ENCODE measurements around the gene RPL41.
A peak's percentile ranks its signal among the peaks of the same experiment; 100 is the strongest.
"Not testable (repeated sequence)": the region's sequence is repeated elsewhere in the genome, so short reads cannot be mapped to it uniquely, and the experiment has no call there.

RPL41 gene

DNA sequence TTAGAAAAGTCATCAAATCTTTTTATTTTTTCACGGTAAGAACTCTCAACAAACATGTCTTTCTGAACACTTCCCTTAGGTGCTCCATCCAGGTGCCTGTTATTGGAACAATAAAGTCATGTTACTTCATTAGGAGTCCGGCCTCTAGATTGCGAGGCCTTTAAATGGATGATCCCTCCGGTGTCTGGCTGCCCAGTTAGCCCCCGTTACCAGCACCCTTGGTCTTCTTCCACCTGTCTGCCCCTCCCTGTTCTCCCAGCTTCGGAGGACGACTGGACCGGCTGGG, 12.7 kb upstream of the RPL41 start:
- no peak for DNase-seq

DNA sequence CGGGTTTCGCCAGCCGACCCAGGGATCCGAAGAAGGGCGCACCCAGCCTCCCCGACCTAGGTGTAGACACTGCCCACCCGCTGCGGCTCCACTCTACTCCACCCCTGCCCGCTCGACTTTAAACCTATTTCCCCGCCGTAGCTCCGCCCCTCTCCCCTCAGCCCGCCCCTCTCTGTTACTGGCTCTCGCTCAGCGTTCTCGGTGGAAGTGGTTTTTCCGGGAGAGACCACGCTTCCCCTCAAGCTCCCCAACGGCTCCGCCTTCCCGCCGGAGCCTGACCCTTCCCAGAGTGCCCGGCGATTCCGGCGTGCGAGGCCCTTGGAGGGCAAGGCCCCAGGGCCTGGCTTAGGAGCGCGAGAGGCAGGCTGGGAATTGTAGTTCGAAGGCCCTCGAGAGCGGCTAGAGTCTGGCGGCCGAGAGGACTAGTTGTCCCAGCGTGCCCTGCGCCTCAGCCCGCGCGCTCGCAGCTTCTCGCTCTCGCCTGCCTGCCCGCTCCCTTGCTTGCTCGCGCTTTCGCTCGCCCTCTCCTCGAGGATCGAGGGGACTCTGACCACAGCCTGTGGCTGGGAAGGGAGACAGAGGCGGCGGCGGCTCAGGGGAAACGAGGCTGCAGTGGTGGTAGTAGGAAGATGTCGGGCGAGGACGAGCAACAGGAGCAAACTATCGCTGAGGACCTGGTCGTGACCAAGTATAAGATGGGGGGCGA, 12.2 kb upstream of the RPL41 start, which contains the start of gene PA2G4:
Gene PA2G4 (plus strand): TSS at position 451 of the 706 bp plus-strand sequence. CDS start 179 bp downstream, at position 630.
- peak; percentile 94 for DNase-seq

DNA sequence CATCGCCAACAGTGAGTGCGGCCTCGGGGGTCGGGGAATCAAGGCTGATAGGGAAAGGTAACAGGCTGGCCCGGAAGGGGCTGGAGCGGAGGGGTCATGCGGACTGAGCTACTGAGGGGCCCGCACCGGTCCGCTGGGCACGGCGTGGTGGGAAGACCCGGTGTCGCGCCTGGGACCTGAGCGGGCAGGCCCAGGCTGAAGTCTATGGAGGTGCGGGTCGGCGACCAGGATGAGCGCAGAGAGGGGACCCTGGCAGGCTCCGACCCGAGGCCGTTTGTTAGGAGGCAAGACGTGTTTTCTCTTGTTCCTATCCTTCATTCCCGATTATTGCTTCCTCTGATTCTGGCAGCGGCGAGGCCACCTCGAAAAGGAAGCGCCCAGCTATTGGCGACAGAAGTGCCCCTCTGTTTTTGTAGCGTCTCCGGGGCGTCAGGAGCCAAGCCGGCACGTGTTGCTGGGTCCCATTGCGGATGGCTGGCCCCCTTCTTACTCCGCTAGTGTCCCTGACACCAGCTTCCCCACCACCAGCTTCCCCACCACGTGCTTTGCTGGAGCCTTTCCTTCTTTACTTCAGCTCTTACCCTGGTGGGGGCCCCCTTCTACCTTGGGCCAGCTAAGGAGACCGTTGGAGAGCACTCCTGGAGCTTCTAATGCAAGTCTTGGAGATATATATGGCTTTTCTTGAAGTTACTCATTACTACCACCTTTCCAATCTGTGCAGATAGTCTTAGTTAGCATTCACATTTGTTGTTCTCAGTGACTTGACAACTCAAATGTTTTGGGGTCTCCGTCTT, 11.4 kb upstream of the RPL41 start:
- no peak for DNase-seq

DNA sequence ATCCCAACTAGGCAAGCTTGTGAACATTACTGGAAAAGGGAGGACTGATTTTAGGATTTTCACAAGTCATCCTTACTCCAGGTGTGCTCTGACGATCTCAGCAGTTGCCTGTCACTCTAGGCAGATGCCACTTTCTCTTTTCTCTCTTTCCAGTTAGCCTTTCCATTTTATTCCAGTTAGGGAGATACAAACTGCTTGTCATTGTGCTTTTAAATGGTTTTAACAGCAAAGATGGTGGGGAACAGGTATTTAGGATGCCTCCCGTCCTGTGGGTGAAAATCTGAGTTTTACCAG, 10.9 kb upstream of the RPL41 start:
- DNase-seq, result no peak

DNA sequence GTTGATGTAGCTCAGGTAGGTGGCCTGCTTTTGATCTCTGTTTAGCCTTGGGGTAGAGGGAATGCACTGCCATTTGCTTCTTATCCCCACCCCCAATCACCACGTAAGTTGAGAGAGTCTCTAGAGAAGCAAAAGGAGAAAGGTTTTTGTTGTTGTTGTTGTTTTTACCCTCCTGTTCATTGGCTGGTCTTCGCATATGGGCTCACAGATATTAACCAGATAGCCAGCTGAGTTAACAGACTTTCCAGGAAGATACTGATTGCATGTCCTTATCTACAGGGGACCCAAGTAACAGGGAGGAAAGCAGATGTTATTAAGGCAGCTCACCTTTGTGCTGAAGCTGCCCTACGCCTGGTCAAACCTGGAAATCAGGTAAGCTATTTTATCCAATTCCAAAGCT, 9.2 kb upstream of the RPL41 start:
- no peak for DNase-seq

DNA sequence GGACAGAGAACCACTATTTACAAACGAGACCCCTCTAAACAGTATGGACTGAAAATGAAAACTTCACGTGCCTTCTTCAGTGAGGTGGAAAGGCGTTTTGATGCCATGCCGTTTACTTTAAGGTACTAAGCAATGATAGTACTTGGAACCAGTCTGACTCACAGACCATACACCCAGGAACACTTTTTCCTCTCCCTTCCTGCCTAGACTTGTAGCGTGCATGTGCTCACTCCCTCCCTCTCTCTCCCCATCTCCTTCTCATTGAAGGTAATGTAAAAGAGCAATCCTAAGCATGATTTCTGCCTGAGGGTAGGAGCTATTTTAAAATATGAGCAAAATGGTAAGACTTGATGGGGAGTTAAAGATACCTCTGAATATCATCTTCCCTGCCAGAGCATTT, 5.9 kb upstream of the RPL41 start:
- no peak for DNase-seq

DNA sequence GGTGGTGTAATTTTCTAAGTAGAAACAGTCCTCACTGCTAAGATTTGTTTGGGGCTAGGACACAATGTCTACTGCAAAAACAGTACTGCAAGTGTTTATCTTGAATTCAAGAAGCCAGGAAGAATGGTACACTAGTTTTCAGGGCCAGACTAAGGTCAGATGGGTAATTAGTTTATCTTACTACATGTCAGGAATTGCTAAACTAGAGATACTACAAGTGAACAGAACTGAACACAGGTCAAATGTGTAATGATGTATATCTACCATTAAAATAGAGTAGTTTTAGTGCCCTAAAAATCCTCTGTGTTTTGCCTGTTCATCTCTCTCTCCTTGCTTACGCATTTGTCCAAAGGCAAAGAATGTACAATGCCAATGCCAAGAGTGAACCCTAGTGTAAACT, 2.3 kb upstream of the RPL41 start:
- DNase-seq, result no peak

DNA sequence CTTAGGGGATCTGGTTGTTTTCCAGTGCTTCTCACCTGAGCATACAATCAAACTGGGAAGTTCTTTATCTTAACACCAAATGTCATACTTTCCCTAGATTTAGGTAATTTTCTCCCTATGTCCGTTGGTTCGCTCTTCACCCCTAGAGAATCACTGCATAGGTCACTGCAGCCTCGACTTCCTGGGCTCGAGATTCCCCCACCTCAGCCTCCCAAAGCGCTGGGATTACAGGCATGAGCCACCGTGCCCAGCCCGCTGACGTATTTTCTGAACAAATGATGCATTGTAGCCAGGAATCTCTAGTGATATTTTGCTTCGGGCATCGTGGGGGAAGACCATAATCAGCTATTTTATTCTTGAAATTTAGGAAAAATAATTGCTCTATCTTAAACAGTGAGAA, 1.1 kb upstream of the RPL41 start:
- DNase-seq, result no peak

DNA sequence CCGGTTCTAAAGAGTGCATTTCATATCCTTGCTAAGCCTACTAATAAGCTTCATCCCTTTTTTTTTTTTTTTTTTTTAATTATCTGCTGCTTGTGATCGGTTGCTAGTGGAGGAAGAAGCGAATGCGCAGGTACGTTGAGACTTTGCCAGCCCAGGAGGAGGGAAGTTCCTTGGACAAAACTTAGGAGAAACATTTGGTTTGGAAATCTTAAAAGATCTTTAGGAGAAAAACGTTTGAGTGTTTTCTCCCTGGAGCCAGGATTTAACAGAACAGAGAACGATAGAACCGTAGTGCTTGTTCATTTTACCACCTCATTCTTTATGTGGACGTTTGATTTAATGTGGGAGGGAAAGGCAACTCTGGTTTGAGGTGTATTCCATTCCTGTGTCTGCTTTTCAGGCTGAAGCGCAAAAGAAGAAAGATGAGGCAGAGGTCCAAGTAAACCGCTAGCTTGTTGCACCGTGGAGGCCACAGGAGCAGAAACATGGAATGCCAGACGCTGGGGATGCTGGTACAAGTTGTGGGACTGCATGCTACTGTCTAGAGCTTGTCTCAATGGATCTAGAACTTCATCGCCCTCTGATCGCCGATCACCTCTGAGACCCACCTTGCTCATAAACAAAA, 761 bp downstream of the RPL41 start:
- DNase-seq, result not testable (repeated sequence)

DNA sequence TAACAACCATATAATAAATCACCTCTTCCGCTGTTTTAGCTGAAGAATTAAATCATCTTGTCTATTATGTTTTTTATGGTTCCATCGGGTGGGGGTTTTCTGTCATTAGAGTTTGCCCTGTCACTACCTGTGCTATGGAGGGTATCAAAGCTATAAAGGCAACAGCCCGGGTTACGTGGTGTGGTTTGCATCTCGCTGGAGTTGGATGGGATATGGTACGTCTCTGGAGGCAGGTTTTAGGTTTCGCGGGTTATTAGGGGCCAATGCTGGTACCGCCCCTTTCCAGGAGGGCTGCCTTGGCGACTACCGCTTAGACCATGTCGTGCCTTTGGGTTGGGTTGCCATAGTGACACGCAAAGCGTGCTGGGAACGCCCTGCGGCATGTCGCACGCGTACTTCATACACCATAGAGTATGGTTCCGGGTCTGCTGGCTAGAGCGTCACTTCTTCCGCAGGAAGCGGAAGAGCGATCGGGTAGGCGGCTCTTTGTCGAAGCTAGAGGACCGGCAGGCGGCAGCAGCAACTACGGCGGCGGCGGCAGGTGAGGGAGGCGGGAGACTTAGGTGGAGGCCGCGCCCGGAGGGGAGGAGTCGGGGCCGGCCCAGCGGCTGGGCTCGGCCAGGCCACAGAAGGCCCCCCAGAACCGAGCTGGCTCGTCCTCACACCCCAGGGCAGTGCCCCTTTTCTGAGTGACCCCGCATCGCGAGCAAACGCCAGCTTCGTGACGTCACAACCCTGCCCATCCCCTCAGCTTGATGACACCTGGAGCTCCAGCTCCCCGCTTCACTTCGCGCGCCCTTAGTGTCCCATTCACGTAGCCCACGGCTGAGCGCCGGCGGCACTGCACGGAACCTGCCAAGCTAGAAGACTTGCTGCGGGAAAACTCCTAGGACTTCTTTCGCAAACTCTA, 1.6 kb downstream of the RPL41 start, which contains the start of gene ZC3H10:
Gene ZC3H10 (plus strand): TSS at position 489 of the 910 bp plus-strand sequence. CDS start 2,297 bp downstream, outside the sequence.
- DNase-seq, result peak; percentile 96

DNA sequence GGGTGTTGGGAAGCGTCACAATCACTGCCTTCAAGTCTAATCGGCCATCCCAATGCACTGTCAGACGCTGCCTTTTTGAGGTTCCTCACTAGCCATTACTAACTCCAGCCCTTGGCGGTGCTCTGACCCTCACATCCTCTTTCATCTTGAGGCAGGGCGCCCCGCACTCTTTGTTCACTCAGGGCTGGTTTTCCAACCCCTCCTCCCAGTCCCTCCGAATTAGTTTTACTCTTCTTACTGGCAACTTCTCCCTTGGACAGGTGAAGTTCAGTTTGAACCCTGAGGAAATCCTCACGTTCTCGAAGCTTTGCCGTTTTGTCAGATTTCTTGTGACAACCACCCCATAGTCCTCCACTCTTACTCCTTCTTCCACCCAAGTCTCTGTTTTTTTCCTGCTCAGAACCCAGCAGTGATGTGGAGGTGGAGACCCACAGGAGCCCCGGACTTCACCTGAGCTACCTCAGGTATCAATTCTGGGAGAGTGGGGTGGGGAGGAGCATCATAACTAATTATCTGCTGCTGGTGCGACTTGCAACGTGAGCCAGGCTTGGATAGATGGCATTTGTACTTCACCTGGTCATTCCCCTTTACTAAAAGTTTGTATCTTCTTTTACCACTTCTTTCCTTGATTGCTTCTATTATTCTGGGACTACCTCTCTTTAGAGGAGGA, 2.4 kb downstream of the RPL41 start:
- no peak for DNase-seq

DNA sequence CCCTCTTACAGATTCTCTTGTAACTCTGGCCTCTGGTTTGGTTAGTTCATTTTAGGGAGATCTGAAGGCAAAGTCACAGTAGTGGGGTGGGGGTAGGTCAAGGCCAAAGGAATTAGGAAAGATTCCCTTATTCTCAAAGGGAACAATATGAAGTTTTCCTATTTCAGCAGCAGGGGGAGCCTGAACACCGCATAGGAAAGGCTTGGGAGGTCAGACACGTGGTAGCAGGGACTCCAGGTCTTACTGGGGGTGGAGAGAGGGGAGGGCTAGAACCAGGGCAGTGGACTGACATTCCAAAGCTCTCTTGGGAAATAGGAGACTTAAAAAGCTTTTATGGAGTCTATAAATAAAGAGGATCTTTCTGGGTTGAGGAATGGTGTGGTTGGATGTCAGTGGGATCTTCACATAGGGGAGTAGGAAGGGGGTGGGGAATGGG, 2.9 kb downstream of the RPL41 start:
- DNase-seq, result no peak

DNA sequence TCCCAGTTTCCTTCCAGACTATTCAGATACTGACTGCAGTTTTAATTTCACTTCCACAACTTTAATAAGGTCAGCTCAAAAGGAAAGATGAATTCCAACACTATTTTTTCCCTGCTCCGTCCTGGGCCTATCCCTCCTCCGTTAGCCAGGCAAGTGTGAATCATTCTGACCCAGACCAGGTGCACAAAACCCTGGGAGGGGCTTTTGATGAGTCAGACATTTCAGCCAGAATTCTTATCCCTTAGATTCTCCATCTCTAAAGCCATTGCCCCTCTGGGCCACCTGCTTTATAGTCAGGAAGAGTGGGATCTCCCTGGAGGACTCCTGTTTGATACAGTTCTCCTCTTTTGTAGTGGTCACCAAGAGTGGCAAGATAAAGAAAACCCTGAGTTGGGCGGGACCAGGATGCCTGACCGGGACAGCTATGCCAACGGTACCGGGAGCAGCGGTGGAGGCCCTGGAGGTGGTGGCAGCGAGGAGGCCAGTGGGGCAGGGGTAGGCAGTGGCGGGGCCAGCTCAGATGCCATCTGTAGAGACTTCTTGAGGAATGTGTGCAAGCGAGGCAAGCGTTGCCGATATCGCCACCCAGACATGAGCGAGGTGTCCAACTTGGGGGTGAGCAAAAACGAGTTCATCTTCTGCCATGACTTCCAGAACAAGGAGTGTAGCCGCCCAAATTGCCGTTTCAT, 3.9 kb downstream of the RPL41 start:
- DNase-seq, result no peak

DNA sequence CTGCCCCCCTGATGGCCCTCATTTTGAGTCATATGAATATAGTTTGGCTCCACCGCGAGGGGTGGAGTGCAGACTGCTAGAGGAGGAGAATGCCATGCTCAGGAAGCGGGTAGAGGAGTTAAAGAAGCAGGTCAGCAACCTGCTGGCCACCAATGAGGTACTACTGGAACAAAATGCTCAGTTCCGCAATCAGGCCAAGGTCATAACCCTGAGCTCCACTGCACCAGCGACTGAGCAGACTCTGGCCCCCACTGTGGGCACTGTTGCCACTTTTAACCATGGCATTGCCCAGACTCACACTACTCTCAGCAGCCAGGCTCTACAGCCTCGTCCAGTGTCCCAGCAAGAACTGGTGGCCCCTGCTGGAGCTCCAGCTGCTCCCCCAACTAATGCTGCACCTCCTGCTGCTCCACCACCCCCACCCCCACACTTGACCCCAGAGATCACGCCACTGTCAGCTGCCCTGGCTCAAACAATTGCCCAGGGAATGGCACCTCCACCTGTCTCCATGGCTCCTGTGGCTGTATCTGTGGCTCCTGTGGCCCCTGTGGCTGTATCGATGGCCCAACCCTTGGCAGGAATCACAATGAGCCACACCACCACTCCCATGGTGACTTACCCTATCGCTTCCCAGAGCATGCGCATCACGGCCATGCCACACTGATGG, 4.9 kb downstream of the RPL41 start:
- DNase-seq, result no peak

DNA sequence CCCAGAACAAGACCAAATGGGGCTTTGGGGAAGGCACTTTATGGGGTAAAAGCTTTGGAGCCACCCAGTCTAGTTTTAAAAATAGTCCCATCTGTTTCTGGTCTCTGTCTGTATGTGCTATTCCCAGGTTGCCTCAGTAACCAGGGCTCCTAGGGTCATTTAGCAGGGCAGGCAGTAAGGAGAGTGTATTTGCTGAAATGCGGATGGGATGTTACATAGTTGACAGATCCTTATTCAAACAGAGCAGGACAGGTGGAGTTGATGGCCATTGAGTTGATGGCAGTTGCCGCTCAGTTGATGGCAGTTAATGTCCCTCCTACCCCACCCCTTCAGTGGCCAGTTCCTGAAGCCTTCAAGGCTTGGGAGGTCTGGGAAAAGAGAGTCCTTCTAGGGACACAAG, 6.2 kb downstream of the RPL41 start:
- DNase-seq, result no peak

DNA sequence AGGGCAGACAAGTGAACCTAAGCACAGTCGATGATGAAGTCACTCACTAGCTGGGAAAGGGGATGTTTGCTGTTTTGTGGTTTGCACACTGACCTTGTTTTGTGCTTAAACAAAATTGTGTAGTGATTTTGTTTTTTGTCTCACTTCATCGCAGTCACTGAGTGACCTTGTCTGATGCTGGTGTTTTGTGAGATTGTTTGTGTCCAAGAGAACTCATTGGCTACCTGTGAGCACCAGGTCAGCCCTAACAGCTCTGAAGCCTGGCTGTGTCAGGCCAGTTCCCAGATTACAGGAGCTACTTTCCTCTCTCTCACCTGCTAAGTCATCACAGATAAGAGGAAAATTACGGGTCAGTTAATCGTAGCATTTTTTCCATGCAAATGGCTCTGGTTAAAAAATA, 7.7 kb downstream of the RPL41 start:
- no peak for DNase-seq

DNA sequence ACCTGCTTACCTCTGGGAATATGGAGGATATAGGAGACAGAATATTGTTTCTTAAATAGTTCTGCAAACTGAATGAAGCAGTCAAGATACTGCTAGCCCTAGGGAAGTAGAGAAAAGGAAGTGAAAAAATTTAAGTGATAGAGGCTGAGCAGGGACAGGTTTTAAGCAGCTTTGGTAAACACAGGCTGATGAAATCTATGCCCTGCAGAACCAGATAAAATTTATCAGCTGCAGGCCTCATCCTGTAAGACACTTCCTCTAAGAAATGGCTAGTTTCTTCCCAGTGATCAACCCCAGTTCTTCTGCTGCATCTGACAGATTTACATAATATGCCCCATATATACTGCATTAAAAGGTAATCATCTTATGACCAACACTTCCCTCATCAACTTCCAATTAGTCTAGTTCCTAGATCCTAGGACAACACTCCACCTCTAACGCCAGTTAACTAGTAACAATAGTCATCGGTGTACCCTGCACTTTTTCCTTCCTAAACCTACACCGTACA, 10.4 kb downstream of the RPL41 start:
- no peak for DNase-seq

DNA sequence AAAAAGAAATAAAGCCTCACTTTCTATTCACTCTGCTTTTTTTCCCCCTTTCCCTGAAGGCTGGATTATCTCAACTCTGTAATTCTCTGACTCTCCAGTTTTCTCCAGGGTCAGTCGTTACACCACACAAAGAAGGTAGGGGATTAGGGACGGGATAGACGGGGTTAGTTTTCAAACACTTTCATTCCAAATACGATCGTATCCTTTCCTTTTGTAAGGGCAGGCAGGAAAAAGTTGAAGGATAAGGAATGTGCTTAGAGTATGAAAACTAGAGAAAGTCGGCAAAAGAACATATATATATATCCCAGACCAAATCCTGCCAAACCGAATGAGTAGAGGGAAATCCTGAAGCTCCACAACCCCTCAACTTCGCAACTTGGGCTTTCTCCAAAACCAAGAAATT, 11.1 kb downstream of the RPL41 start:
- DNase-seq, result no peak

DNA sequence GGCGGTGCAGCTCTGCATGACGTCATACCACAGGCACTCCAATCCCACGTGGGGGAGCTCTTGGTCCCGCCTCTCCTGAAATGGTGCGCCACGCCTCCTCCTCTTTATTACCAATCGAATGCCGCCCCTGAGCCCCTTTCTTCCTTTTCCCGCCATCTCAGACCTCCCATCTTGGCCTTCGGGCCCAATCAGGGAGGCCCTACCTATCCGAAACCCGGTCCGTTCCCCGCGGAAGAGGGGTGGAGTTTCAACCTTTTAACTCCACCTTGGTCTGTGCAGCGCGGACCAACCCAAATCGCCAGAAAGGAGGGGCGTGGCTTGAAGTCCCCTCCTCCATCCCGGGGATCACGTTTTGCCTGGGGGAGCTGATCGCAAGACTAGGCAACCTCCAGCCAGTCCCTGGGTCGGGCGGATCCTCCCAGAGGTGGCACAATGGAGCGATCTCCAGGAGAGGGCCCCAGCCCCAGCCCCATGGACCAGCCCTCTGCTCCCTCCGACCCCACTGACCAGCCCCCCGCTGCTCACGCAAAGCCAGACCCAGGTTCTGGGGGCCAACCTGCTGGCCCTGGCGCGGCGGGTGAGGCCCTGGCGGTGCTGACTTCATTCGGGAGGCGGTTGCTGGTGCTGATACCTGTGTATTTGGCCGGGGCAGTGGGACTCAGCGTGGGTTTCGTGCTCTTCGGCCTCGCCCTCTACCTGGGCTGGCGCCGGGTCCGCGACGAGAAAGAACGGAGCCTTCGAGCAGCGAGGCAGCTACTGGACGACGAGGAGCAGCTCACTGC, 11.6 kb downstream of the RPL41 start, which contains the start of gene ESYT1:
Gene ESYT1 (plus strand): TSS at position 380 of the 782 bp plus-strand sequence. CDS start 53 bp downstream, at position 433.
- DNase-seq, result peak; percentile 95

DNA sequence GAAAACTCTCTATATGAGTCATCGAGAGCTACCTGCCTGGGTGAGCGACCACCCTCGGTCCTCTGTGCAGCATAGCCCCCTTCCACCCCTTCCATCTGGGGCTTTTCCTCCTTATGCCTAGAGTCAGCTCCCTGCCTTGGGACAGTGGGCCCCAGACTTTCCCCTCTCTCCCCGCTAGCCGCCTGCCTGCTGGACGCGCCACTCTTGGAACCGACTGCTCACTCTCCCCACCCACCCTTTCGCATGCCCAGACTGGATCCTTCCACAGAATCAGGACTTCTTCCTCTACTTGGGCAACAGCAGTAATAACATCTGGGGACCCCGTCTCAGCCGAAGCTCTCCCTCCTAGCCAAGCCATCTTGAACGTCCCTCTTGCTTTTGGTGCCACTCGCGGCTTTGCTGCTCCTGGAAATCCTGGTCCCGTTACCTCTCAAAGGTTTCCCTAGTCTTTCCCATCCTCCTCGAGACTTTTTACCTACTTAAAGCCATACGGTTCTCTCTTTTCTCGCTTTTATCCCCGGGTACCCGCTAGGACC, 12.3 kb downstream of the RPL41 start:
- DNase-seq, result no peak

Data from activated CD4-positive, alpha-beta T cell treated with anti-CD3 and anti-CD28 coated beads for 1 hour (primary cell).